Activated naive CD4-positive, alpha-beta T cell treated with anti-CD3 and anti-CD28 coated beads, Interleukin-2, amount 50 U/mL, for 16 hours (primary cell): ENCODE results near the gene VDAC1.

Experiments
- DNase-seq: peaks from one replicate; pipeline ENCODE4 v3.0.0-alpha.2; 2020

VDAC1 gene

GRCh38 chr5:133924221-133924920 lies 80.4 kb downstream of the VDAC1 start:
- DNase-seq = no peak

GRCh38 chr5:133921979-133922378 lies 82.8 kb downstream of the VDAC1 start:
- DNase-seq = no peak
